ENCODE measurements around the gene KCTD18. TPM values are rescaled to one million over a fixed set of nuclear protein-coding genes. Genes with fewer than 3 reads are reported as not detected.

KCTD18 gene
- total RNA-seq, 2 donors from 2014 or later: 14.8 to 31.7 TPM

DNA sequence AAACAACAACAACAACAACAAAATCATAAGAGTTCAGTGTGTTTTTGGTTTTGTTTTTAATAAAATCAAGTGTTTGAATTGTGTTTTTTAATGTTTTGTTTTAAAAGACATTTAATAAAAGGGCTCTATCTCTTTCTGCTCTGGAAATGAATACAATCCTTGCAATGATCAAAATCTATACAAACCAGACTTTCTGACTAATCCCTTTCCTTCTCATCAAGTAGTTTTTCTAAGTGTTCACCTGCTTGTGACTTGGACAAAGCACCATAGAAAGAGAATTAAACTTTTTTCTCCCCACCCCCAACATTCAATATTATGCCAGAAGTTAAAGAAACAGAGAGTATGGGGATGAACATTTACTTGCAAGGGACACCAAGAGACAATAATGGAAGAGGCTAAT, 61.4 kb downstream of the KCTD18 start:
- Histone ChIP-seq H3K4me1 (ENCODE audit: control insufficient read depth in 1 of 2, low read depth in 2 of 2) (no peaks in the 10 kb centered on the region), H3K9me3 (no peaks in the 10 kb centered on the region), H3K27ac (no peak overlapping the region), H3K4me3 (no peak overlapping the region), H3K36me3 (no peaks in the 10 kb centered on the region), H3K27me3 (replicated peaks; ENCODE audit: insufficient read depth) (no peaks in the 10 kb centered on the region)
- no peak for ATAC-seq (ENCODE audit: insufficient number of reproducible peaks, low FRiP score, low read depth)
- TF ChIP-seq, protein P1, sequence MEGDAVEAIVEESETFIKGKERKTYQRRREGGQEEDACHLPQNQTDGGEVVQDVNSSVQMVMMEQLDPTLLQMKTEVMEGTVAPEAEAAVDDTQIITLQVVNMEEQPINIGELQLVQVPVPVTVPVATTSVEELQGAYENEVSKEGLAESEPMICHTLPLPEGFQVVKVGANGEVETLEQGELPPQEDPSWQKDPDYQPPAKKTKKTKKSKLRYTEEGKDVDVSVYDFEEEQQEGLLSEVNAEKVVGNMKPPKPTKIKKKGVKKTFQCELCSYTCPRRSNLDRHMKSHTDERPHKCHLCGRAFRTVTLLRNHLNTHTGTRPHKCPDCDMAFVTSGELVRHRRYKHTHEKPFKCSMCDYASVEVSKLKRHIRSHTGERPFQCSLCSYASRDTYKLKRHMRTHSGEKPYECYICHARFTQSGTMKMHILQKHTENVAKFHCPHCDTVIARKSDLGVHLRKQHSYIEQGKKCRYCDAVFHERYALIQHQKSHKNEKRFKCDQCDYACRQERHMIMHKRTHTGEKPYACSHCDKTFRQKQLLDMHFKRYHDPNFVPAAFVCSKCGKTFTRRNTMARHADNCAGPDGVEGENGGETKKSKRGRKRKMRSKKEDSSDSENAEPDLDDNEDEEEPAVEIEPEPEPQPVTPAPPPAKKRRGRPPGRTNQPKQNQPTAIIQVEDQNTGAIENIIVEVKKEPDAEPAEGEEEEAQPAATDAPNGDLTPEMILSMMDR (IDR thresholded peaks at IDR 0.05): no peak
- DNase-seq (ENCODE audit: low spot score): no peak

DNA sequence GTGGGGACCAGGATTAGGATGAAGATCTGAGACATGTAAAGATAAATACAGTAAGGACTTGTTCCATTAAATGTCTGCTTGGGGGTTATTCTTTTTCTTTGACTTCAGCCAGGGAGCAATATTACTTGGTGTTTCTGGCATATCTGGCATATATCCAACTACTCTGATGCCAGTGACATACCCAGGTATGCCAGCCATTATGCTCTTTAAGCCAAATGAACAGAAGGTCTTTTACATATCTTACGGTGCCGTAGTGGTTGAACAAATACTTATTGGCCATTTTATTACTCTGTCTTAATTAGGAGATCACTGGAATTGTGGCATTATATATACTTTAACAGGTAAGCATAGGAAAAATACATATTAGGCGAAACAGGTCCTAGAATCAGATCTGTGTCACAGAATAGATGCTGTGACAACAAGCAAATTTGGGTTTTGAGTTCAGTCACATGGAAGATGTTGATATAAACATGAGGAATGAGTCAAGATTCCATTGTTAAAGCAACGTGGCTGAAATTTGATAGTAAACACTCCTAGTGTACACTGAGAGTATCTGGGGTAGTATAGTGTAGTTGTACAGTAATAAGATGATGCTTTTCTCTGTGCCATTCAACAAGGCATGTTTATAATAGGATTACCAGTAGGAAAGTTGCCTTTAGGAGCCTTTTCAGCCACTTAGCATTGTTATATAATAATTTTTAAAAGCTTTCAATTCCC, 62.6 kb downstream of the KCTD18 start:
- Histone ChIP-seq H3K27ac (no peak overlapping the region), H3K27me3 (replicated peaks; ENCODE audit: insufficient read depth) (no peaks in the 10 kb centered on the region), H3K4me3 (no peak overlapping the region), H3K9me3 (no peaks in the 10 kb centered on the region), H3K4me1 (ENCODE audit: control insufficient read depth in 1 of 2, low read depth in 2 of 2) (no peaks in the 10 kb centered on the region), H3K36me3 (no peaks in the 10 kb centered on the region)
- no peak for DNase-seq (ENCODE audit: low spot score)
- ATAC-seq (ENCODE audit: insufficient number of reproducible peaks, low FRiP score, low read depth): no peak
- TF ChIP-seq, protein P1 (IDR thresholded peaks at IDR 0.05): no peak

DNA sequence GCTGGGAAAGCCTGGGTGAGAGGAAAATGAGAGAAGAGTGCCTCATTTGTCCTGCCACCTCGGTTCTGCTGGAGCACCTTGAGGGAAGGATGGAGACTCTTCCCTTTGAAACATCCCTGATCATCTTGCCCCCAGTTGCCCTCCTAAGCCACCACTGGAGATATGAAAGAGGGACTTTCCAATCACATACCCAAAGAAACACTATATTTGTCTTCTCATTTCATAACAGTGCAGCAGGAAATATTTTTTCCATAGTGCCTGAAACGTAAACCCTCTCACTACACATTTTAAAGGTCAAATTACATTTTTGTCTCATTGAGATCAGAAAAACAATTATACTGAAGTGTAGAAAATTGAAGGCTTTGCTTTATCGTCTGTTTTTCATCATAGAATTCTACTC, 63.3 kb downstream of the KCTD18 start:
- Histone ChIP-seq H3K4me1 (ENCODE audit: control insufficient read depth in 1 of 2, low read depth in 2 of 2) (no peaks in the 10 kb centered on the region), H3K36me3 (peaks cover 3% of the 10 kb centered on the region), H3K9me3 (no peaks in the 10 kb centered on the region), H3K4me3 (no peak overlapping the region), H3K27ac (no peak overlapping the region), H3K27me3 (replicated peaks; ENCODE audit: insufficient read depth) (no peaks in the 10 kb centered on the region)
- ATAC-seq (ENCODE audit: insufficient number of reproducible peaks, low FRiP score, low read depth) (no peak), DNase-seq (ENCODE audit: low spot score) (no peak)
- TF ChIP-seq, protein P1 (IDR thresholded peaks at IDR 0.05): no peak

DNA sequence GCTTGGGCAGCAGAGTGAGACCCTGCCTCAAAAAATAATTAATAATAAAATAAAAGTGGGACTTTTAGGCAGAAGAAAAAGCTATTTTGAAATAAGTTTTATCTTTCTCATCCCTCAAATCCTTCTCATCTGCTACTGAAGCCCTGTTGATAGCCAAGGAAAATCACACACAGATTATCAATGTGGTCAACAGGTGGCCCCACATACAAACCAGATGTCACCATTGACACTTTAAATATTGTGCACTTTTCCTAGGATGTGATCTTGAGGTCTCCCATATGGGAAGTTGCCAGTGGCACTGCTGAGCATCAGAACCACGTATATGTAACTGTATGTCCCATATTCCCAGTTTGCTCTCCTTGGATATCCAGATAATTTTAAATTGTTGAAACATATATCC, 64.6 kb downstream of the KCTD18 start:
- peaks cover 10% of the 10 kb centered on the region for H3K36me3 ChIP-seq
- no peak overlapping the region for H3K27ac ChIP-seq
- TF ChIP-seq, protein P1 (IDR thresholded peaks at IDR 0.05): no peak

DNA sequence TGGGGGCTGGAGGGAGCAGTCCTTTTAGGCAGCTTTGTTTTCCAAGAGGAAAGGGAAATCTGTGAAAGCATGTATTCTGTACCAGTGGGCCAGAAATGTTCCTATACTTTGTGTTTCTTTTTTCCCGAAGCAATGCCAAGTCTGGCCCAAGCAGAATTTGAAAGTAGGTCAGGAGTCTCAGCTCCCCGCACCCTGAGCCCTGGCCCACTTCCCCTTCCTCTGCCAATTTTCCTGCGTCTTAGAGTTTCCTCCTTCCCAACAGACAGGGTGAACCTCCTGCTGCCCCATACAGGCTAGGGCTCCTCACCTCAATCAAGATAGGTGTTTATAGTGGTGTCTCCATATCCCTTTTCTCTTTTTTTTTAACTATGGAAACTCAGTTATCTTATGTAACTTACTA, 65.3 kb downstream of the KCTD18 start:
- TF ChIP-seq, protein P1 (IDR thresholded peaks at IDR 0.05): no peak
- no peak overlapping the region for H3K4me3 ChIP-seq
- peaks cover 10% of the 10 kb centered on the region for H3K36me3 ChIP-seq
- no peaks in the 10 kb centered on the region for H3K27me3 ChIP-seq (replicated peaks; ENCODE audit: insufficient read depth)
- no peaks in the 10 kb centered on the region for H3K4me1 ChIP-seq (ENCODE audit: control insufficient read depth in 1 of 2, low read depth in 2 of 2)
- H3K9me3 ChIP-seq: no peaks in the 10 kb centered on the region
- no peak overlapping the region for H3K27ac ChIP-seq
- DNase-seq (ENCODE audit: low spot score) (no peak), ATAC-seq (ENCODE audit: insufficient number of reproducible peaks, low FRiP score, low read depth) (no peak)

More for the DNA sequence above, 64.6 kb downstream of the KCTD18 start:
- DNase-seq (ENCODE audit: low spot score): no peak
- ATAC-seq (ENCODE audit: insufficient number of reproducible peaks, low FRiP score, low read depth): no peak
- no peaks in the 10 kb centered on the region for H3K9me3 ChIP-seq
- H3K4me1 ChIP-seq (ENCODE audit: control insufficient read depth in 1 of 2, low read depth in 2 of 2): no peaks in the 10 kb centered on the region
- no peaks in the 10 kb centered on the region for H3K27me3 ChIP-seq (replicated peaks; ENCODE audit: insufficient read depth)
- H3K4me3 ChIP-seq: no peak overlapping the region

Measured in thoracic aorta (tissue), 2 donors.